Osteoblast (primary cell): ENCODE data around the gene ST3GAL6. TPM values are rescaled to one million over a fixed set of nuclear protein-coding genes. Genes with fewer than 3 reads are reported as not detected.

ENCODE experiments used
- DNase-seq: peaks from one replicate; pipeline ENCODE4 v3.0.0; 2011; ENCODE audit warnings: low spot score, mixed read lengths; ENCODE audit not compliant: insufficient read length; ENCODE audit errors: missing footprints
- H2AFZ ChIP-seq: 2 replicates; pipeline ENCODE4 v1.6.0; 2011; ENCODE audit warnings: mild to moderate bottlenecking, low read length
- H3K27ac ChIP-seq: 2 replicates; pipeline ENCODE4 v1.5.1; 2011; ENCODE audit warnings: mild to moderate bottlenecking, low read depth, low read length, moderate library complexity
- H3K27me3 ChIP-seq: 2 replicates; pipeline ENCODE4 v1.6.0; 2012; ENCODE audit warnings: mild to moderate bottlenecking, control low read depth, inconsistent platforms, low read length, moderate library complexity; ENCODE audit not compliant: insufficient read depth
- H3K36me3 ChIP-seq: 2 replicates; pipeline ENCODE4 v1.5.1; 2011; ENCODE audit warnings: mild to moderate bottlenecking, low read length, control low read depth, moderate library complexity; ENCODE audit not compliant: insufficient read depth
- H3K4me1 ChIP-seq: 2 replicates; pipeline ENCODE4 v1.5.1; 2011; ENCODE audit warnings: mild to moderate bottlenecking, low read length, control low read depth, moderate library complexity; ENCODE audit not compliant: insufficient read depth
- H3K4me2 ChIP-seq: 2 replicates; pipeline ENCODE4 v1.6.0; 2011; ENCODE audit warnings: mild to moderate bottlenecking, low read length; ENCODE audit not compliant: insufficient read depth
- H3K4me3 ChIP-seq: fragments of 200-600 bp; sonication (generic); 3 replicates; pipeline ENCODE4 v1.5.1; 2012; ENCODE audit warnings: mild to moderate bottlenecking, low read length, inconsistent platforms; ENCODE audit not compliant: insufficient read depth
- H3K79me2 ChIP-seq: 2 replicates; pipeline ENCODE4 v1.6.0; 2012; ENCODE audit warnings: mild to moderate bottlenecking, low read length, control low read depth, inconsistent platforms; ENCODE audit not compliant: insufficient read depth
- H3K9me3 ChIP-seq: 2 replicates; pipeline ENCODE4 v1.5.1; 2011; ENCODE audit warnings: low read depth, low read length, control low read depth
- H4K20me1 ChIP-seq: 2 replicates; pipeline ENCODE4 v1.6.0; 2012; ENCODE audit warnings: mild to moderate bottlenecking, low read length, control low read depth; ENCODE audit not compliant: insufficient read depth
- CTCF ChIP-seq: IDR thresholded peaks from 2 replicates; pipeline ENCODE4 v1.5.1; 2011; ENCODE audit warnings: mild to moderate bottlenecking, low read depth, low read length, moderate library complexity; ENCODE audit errors: extremely low read depth
- total RNA-seq: library from RNA; depleted of rRNA; stranded (reverse); fragments of >200 nt; gene quantifications from 2 replicates; pipeline ENCODE4 v1.2.3, GENCODE V29; 2012

ST3GAL6 gene
- total RNA-seq, 1 donor = 2.2 TPM

GRCh38 chr3:98765721-98766120, 2.6 kb downstream of the ST3GAL6 start:
- Histone ChIP-seq H3K4me3 (no peak overlapping the region), H4K20me1 (no peaks in the 10 kb centered on the region), H3K9me3 (no peaks in the 10 kb centered on the region), H3K27ac (no peak overlapping the region), H2AFZ (no peak overlapping the region), H3K4me1 (no peaks in the 10 kb centered on the region), H3K36me3 (no peaks in the 10 kb centered on the region), H3K79me2 (no peaks in the 10 kb centered on the region), H3K27me3 (no peaks in the 10 kb centered on the region), H3K4me2 (no peak overlapping the region)
- TF ChIP-seq CTCF = no peak
- DNase-seq = no peak

DNA sequence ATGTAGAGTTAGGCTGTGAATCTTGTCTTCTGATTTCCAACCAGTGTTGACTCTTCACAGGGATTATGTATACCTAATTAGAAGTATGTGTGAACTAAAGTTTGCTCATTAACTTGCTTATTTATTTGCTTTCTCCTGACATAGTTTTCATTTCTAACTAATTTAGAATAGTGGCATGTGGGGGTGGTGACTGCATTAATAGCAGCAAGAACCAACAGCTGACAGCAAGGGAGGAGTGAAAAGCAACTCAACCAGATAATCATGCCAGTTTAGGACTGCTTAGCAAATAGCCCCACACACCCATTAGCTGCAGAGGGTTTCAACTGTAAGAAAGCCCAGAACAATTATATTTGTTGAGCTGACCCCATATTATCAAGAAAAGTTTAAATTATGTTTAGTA, 3.8 kb downstream of the ST3GAL6 start:
- no peak overlapping the region for H3K4me2 ChIP-seq
- H3K79me2 ChIP-seq = no peaks in the 10 kb centered on the region
- H3K4me3 ChIP-seq = no peak overlapping the region
- no peak for TF ChIP-seq CTCF
- no peak for DNase-seq
- no peaks in the 10 kb centered on the region for H3K27me3 ChIP-seq
- H4K20me1 ChIP-seq = no peaks in the 10 kb centered on the region
- no peaks in the 10 kb centered on the region for H3K9me3 ChIP-seq
- no peaks in the 10 kb centered on the region for H3K4me1 ChIP-seq
- H3K27ac ChIP-seq = no peak overlapping the region
- no peak overlapping the region for H2AFZ ChIP-seq
- no peaks in the 10 kb centered on the region for H3K36me3 ChIP-seq

DNA sequence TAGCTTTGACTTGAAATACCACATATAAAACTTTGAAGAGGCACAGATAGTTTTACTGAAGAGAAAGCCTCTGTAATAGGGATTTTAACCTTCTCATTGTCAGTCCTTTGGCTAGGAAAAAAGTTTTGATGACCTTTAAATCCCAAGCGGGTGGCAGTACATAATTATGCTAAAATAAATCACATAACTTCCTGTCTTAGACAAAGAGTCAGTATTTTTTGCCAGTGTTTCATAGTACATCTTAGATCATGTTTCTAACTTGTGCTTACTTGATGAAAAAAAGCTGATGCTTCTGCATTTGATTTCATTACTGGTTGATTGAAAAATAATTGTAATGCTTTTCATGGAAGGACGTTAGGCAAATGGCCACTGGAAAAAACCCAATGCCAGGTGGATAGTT, 5.8 kb downstream of the ST3GAL6 start:
- no peak overlapping the region for H2AFZ ChIP-seq
- no peak overlapping the region for H3K27ac ChIP-seq
- no peak for TF ChIP-seq CTCF
- H3K79me2 ChIP-seq = no peaks in the 10 kb centered on the region
- peaks cover 3% of the 10 kb centered on the region for H3K27me3 ChIP-seq
- no peak overlapping the region for H3K4me2 ChIP-seq
- H3K4me1 ChIP-seq = no peaks in the 10 kb centered on the region
- H3K36me3 ChIP-seq = no peaks in the 10 kb centered on the region
- H3K4me3 ChIP-seq = no peak overlapping the region
- DNase-seq = no peak
- no peaks in the 10 kb centered on the region for H3K9me3 ChIP-seq
- no peaks in the 10 kb centered on the region for H4K20me1 ChIP-seq

DNA sequence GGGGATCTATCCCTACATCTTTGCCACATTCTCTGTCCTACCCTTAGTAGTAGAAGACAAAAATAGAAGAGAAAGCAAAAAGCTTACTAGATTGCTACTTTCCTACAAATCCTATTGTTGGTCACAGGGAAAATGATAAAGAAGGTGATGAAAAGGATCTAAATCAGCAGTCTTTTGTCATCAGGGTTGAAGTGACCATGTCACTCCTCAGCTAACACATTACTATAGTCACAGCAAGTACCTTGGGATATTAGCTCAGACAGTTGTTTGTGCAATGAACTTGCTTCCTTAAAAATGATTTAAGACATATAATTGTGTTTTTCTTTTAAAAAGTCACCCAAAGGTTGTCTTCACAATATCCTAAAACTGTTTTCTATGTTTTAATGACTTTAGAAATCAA, 6.3 kb downstream of the ST3GAL6 start:
- no peak overlapping the region for H2AFZ ChIP-seq
- no peak overlapping the region for H3K27ac ChIP-seq
- no peak overlapping the region for H3K4me2 ChIP-seq
- no peaks in the 10 kb centered on the region for H4K20me1 ChIP-seq
- no peak for DNase-seq
- H3K9me3 ChIP-seq = no peaks in the 10 kb centered on the region
- no peak overlapping the region for H3K4me3 ChIP-seq
- no peak for TF ChIP-seq CTCF
- no peaks in the 10 kb centered on the region for H3K79me2 ChIP-seq
- no peaks in the 10 kb centered on the region for H3K36me3 ChIP-seq
- H3K27me3 ChIP-seq = peaks cover 3% of the 10 kb centered on the region
- H3K4me1 ChIP-seq = no peaks in the 10 kb centered on the region
